ENCODE measurements around the gene ZBED1.
"Not testable (repeated sequence)": the region's sequence is repeated elsewhere in the genome, so short reads cannot be mapped to it uniquely, and the experiment has no call there.

Gene ZBED1

DNA sequence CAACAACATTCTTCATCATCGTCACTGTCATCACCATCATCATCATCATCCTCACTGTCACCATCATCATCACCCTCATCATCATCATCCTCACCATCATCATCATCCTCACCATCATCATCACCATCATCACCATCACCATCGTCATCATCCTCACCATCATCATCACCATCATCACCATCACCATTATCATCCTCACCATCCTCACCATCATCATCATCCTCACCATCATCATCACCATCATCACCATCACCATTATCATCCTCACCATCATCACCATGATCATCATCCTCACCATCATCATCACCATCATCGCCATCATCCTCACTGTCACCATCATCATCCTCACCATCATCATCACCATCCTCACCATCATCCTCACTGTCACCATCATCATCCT lies 18.9 kb upstream of the ZBED1 start:
- not testable (repeated sequence) for DNase-seq (ENCODE audit: low read depth, low spot score)

GRCh38 chrX:2517055-2517454 lies 16.3 kb upstream of the ZBED1 start:
- DNase-seq (ENCODE audit: low read depth, low spot score) = no peak

DNA sequence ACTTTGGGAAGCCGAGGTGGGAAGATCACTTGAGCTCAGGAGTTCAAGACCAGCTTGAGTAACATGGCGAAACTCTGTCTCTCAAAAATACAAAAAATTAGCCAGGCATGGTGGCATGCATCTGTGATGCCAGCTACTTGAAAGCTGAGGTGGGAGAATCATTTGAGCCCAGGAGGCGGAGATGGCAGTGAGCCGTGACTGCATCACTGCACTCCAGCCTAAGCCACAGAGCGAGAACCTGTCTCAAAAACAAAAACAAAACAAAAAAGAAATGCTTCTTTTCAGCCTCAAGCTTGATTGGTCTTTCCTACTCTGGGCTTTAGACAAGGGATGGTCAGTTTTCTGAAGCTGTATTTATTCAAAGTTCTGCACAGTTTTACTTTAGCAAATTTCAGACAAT lies 15.8 kb upstream of the ZBED1 start:
- no peak for DNase-seq (ENCODE audit: low read depth, low spot score)

- DNase-seq (ENCODE audit: low read depth, low spot score) = no peak
Observed at GRCh38 chrX:2514131-2514530, 13.4 kb upstream of the ZBED1 start.

DNA sequence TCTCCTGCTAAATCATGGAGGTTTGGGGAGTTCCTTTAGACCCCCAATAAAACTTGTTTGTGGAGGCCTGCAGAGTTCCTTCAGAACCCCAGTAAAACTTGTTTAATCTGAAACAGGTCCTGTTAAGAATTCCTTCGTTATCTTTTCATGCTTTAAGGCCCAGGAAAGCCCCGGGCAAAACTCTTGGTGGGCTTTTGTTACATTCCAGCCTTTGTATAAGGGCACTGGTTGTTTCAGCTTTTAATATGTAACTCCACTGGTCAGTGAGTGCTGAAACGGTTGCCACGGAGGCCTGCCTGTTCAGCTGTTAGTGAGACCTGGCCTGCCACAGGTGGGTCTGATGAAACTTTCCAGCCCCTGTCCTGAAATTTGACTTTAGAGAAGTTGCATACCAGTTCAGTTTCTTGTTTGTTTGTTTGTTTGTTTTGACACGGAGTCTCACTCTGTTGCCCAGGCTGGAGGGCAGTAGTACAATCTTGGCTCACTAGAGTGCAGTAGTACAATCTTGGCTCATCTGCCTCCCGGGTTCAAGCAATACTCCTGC lies 12.4 kb upstream of the ZBED1 start:
- no peak for DNase-seq (ENCODE audit: low read depth, low spot score)

DNA sequence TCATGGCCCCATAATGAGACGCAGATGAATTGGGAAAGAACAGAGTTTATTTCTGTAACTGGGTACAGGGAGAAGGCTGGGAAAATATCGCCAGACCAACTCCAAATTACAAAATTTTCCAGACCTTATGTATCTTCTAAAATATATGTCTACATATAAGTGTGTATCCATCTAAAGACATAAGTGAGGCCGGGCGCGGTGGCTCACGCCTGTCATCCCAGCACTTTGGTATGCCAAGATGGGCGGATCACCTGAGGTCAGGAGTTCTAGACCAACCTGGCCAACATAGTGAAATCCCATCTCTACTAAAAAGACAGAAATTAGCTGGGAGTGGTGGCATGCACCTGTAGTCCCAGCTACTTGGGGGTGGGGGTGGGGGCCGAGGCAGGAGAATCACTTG lies 11.7 kb upstream of the ZBED1 start:
- DNase-seq (ENCODE audit: low read depth, low spot score) = no peak

DNA sequence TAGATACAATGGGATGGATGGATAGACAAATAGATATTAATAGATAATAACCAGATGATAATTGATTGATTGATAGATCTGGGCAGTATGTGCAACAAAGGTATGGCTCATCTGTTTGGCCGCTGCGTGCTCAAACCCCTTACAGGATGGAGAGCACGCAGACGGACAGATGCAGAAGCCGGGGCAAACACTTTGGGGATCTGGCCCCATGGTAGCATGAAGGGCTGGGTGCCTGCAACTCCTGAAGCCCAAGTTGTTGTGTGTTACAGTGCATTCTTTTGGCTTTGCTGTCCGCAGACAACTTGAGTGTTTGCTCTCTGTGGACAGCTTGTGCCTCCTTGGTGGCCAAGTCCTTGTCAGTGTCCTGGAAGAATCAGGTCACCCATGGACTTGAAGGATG lies 10.6 kb upstream of the ZBED1 start:
- DNase-seq (ENCODE audit: low read depth, low spot score) = no peak

GRCh38 chrX:2508648-2509335 lies 8.0 kb upstream of the ZBED1 start:
- no peak for DNase-seq (ENCODE audit: low read depth, low spot score)

GRCh38 chrX:2507904-2508627 lies 7.3 kb upstream of the ZBED1 start:
- no peak for DNase-seq (ENCODE audit: low read depth, low spot score)

DNA sequence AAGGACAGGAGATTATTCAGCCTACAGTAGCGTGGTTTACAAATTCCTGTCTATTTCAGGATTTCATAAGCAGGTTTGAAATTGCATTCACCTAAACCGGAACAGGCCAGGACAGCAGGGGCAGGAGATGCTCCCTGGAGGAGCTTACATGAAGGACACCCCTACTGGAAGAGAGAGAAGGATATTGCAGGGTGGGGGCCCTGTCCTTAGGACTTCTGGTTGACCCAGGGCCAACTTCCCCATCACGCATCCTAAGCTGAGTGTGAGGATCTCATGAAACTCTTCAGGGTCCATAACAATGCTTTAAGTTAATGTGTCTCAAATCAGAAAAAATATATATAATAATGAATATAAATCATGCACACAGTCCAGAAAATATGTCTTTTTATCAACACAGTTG lies 6.4 kb upstream of the ZBED1 start:
- DNase-seq (ENCODE audit: low read depth, low spot score) = no peak

DNA sequence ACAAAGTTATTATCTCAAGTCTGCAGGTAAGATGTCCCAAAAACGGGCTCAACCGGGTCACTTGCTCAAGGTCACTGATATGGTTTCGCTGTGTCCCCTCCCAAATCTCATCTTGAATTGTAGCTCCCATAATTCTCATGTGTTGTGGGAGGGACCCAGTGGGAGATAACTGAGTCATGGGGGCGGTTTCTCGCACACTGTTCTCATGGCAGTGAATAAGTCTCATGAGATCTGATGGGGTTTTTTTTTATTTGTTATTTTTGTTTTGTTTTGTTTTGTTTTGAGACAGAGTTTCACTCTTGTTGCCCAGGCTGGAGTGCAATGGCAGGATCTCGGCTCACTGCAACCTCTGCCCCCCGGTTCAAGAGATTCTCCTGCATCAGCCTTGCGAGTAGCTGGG lies 4.6 kb upstream of the ZBED1 start:
- DNase-seq (ENCODE audit: low read depth, low spot score) = not testable (repeated sequence)

- DNase-seq (ENCODE audit: low read depth, low spot score) = no peak
Observed at GRCh38 chrX:2504706-2505332, 4.0 kb upstream of the ZBED1 start.

- DNase-seq (ENCODE audit: low read depth, low spot score) = no peak
Observed at GRCh38 chrX:2503591-2504500, 3.1 kb upstream of the ZBED1 start.

GRCh38 chrX:2502668-2503519 lies 2.1 kb upstream of the ZBED1 start:
- no peak for DNase-seq (ENCODE audit: low read depth, low spot score)

- no peak for DNase-seq (ENCODE audit: low read depth, low spot score)
Observed at GRCh38 chrX:2502120-2502667, 1.4 kb upstream of the ZBED1 start.

GRCh38 chrX:2501559-2502102 lies 855 bp upstream of the ZBED1 start:
- no peak for DNase-seq (ENCODE audit: low read depth, low spot score)

DNA sequence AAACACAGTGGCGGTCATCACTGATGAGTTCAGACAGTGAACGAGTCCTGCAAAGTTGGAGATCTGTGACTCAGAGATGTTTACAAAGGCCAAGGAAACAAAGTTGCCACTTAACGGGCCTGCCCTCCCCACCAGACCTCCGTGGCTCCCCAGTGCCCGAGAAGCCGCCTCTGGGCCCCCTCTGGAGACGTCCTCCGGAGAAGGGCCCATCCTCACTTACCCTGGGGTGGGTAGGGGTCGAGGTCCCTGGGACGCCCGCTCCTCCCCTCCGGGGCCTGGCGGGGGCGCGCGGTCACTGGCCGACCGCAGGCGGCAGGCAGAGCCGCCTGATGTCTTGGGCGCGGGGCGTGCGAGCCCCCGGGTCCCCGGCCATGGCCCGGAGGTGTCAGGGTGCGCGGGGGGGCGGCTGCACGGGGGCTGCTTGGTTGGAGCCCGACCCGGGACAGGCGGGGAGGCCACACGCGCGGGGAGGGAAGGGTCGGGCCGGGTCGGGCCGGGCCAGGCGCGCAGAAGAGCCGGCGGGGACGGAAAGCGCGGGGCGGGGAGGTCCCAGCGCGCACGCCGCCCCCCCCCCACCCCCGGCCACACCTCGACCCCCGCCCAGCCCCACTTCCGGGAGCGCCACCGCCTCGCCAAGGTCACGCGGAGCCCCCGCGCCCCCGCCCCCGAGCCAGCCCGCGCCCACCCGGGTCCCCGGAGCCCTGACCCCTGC lies 529 bp downstream of the ZBED1 start:
- DNase-seq (ENCODE audit: low read depth, low spot score) = no peak

DNA sequence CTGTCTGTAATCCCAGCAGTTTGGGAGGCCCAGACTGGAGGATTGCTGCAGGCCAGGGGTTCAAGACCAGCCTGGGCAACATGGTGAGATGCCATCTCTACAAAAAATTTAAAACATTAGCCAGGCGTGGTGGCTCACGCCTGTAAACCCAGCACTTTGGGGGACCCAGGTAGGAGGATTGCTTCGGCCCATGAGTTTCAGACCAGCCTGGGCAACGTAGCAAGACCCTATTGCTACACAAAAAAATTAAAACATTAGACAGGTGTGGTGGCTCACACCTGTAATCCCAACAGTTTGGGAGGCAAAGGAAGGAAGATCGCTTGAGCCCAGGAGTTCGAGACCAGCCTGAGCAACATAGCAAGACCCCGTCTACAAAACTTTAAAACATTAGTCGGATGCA lies 1.3 kb downstream of the ZBED1 start:
- no peak for DNase-seq (ENCODE audit: low read depth, low spot score)

- DNase-seq (ENCODE audit: low read depth, low spot score) = no peak
Observed at GRCh38 chrX:2498781-2499302, 1.9 kb downstream of the ZBED1 start.

All from activated naive CD8-positive, alpha-beta T cell treated with anti-CD3 and anti-CD28 coated beads, Interleukin-2, amount 50 U/mL, for 16 hours (primary cell).